GM12878 (cell line): ENCODE measurements around the gene ANKRD65. TPM values are rescaled to one million over a fixed set of nuclear protein-coding genes. Genes with fewer than 3 reads are reported as not detected.

Experiments used
- ATAC-seq: fragments of 200-7000 bp; cut with Tn5 transposase; 3 replicates; pipeline ENCODE4 v1.9.1; 2020; ENCODE audit warnings: mild to moderate bottlenecking, moderate library complexity
- BruUV-seq: library from RNA; stranded (reverse); fragments of 400-500 nt; replicated peaks from 2 replicates; lab custom pipeline; 2021; lab: Mats Ljungman, UMichigan
- CTCF ChIA-PET: fragments of 300-600 bp; sonication (Branson Sonifier 250); formaldehyde crosslinking; extraction: SDS; loops from one replicate; lab custom pipeline; 2021; ENCODE audit warnings: inconsistent platforms; lab: Yijun Ruan, JAX
- POLR2A ChIA-PET: fragments of 350-600 bp; formaldehyde crosslinking; extraction: SDS; loops from one replicate; lab custom pipeline; 2021; ENCODE audit warnings: inconsistent platforms; lab: Charles Lee
- RAD21 ChIA-PET: fragments of 300-600 bp; sonication (Branson Sonifier 250); formaldehyde crosslinking; loops from one replicate; lab custom pipeline; 2023; ENCODE audit warnings: antibody characterized with exemption; ENCODE audit not compliant: unreplicated experiment; lab: Charles Lee
- SMC1A ChIA-PET: fragments of 300-600 bp; sonication (Branson Sonifier 250); formaldehyde crosslinking; loops from one replicate; lab custom pipeline; 2023; ENCODE audit not compliant: unreplicated experiment, uncharacterized antibody; lab: Charles Lee
- DNase-seq: peaks from one replicate; pipeline ENCODE4 v3.0.0-alpha.2; 2011; ENCODE audit warnings: low read depth, low spot score
- FAIRE-seq: peaks from 3 replicates; lab custom pipeline; 2011; peaks lifted over from hg19 to GRCh38; lab: Jason Lieb, UNC
- H2AFZ ChIP-seq: 2 replicates; pipeline ENCODE4 v1.6.0; 2011; ENCODE audit warnings: low read depth, low read length, control low read depth; ENCODE audit not compliant: control insufficient read depth
- H3K27ac ChIP-seq: 2 replicates; pipeline ENCODE4 v1.5.1; 2011; ENCODE audit warnings: control low read depth; ENCODE audit not compliant: control insufficient read depth, insufficient read depth
- H3K27me3 ChIP-seq, 2 experiments: replicated peaks in 1 of 2; 2 replicates each; pipeline versions ENCODE4 v1.6.0 to v1.6.1; 2011; ENCODE audit warnings: low read length in 1 of 2; ENCODE audit not compliant: control insufficient read depth in 2 of 2, insufficient read depth in 2 of 2
- H3K36me3 ChIP-seq, 2 experiments: 2 replicates each; pipeline ENCODE4 v1.5.1; 2011; ENCODE audit warnings: low read length in 1 of 2; ENCODE audit not compliant: control insufficient read depth in 2 of 2, insufficient read depth in 2 of 2
- H3K4me1 ChIP-seq: 2 replicates; pipeline ENCODE4 v1.6.1; 2011; ENCODE audit warnings: mild to moderate bottlenecking, low read length, moderate library complexity, mixed read lengths; ENCODE audit not compliant: control insufficient read depth, insufficient read depth
- H3K4me2 ChIP-seq: 2 replicates; pipeline ENCODE4 v1.6.0; 2011; ENCODE audit warnings: control low read depth; ENCODE audit not compliant: control insufficient read depth, insufficient read depth
- H3K4me3 ChIP-seq: fragments of 200-600 bp; sonication (generic); 2 replicates; pipeline ENCODE4 v1.5.1; 2016
- H3K79me2 ChIP-seq: 2 replicates; pipeline ENCODE4 v1.6.0; 2011; ENCODE audit warnings: low read length; ENCODE audit not compliant: control insufficient read depth, insufficient read depth
- H3K9ac ChIP-seq: 2 replicates; pipeline ENCODE4 v1.8.0; 2011; ENCODE audit warnings: low read length, control low read depth, mixed read lengths; ENCODE audit not compliant: control insufficient read depth, insufficient read depth
- H3K9me3 ChIP-seq: replicated peaks from 3 replicates; pipeline ENCODE4 v1.5.1; 2011; ENCODE audit warnings: mild to moderate bottlenecking, low read length; ENCODE audit not compliant: control insufficient read depth, insufficient read depth
- H4K20me1 ChIP-seq: 2 replicates; pipeline ENCODE4 v1.6.0; 2011; ENCODE audit not compliant: control insufficient read depth, insufficient read depth
- BCLAF1 ChIP-seq: fragments of 450-650 bp; IDR thresholded peaks from 2 replicates; pipeline ENCODE4 v1.6.1; 2017; ENCODE audit warnings: antibody characterized with exemption, mild to moderate bottlenecking, moderate library complexity
- CHD4 ChIP-seq: fragments of 200-600 bp; sonication (generic); IDR thresholded peaks from 2 replicates; pipeline ENCODE4 v1.6.1; 2016; ENCODE audit warnings: mild to moderate bottlenecking
- DPF2 ChIP-seq: fragments of 450-650 bp; IDR thresholded peaks from 2 replicates; pipeline ENCODE4 v1.6.1; 2017; ENCODE audit warnings: mild to moderate bottlenecking
- FOXM1 ChIP-seq: IDR thresholded peaks from 2 replicates; pipeline ENCODE4 v1.6.1; 2012; ENCODE audit warnings: low read depth, mild to moderate bottlenecking, inconsistent platforms, low read length, moderate library complexity
- IKZF2 ChIP-seq, 2 experiments: fragments of 450-650 bp; IDR thresholded peaks; 2 replicates each; pipeline ENCODE4 v1.6.1; 2017; ENCODE audit warnings: mild to moderate bottlenecking in 2 of 2, moderate library complexity in 2 of 2
- KDM1A ChIP-seq: fragments of 200-600 bp; sonication (generic); IDR thresholded peaks from 2 replicates; pipeline ENCODE4 v1.6.1; 2016; ENCODE audit warnings: borderline replicate concordance
- RAD21 ChIP-seq: IDR thresholded peaks from 2 replicates; pipeline ENCODE4 v1.6.1; 2011; ENCODE audit warnings: mild to moderate bottlenecking, low read depth, low read length, moderate library complexity; ENCODE audit not compliant: insufficient read depth
- STAT3 ChIP-seq: IDR thresholded peaks from 2 replicates; pipeline ENCODE4 v1.6.1; 2011; ENCODE audit warnings: low read depth, low read length, improper control_type of control experiment
- TBL1XR1 ChIP-seq: IDR thresholded peaks from 2 replicates; pipeline ENCODE4 v1.6.1; 2012; ENCODE audit warnings: low read depth, low read length, improper control_type of control experiment
- WRNIP1 ChIP-seq: IDR thresholded peaks from 2 replicates; pipeline ENCODE4 v1.6.1; 2011; ENCODE audit warnings: low read depth, low read length, improper control_type of control experiment, borderline replicate concordance
- ZBTB11 ChIP-seq: fragments of 450-650 bp; formaldehyde crosslinking; IDR thresholded peaks from 2 replicates; pipeline ENCODE4 v1.5.0; 2022; ENCODE audit warnings: mild to moderate bottlenecking, missing genetic modification characterization
- ZBTB4 ChIP-seq: fragments of 450-650 bp; formaldehyde crosslinking; IDR thresholded peaks from 2 replicates; pipeline ENCODE4 v1.4.0; 2022; ENCODE audit warnings: mild to moderate bottlenecking, moderate library complexity
- WGBS: methylation state at CpG from one replicate; pipeline ENCODE4 v1.1.6; 2016; ENCODE audit warnings: low lambda C conversion rate; ENCODE audit not compliant: insufficient replicate concordance, insufficient coverage; ENCODE audit errors: missing lambda C conversion rate; 5-methylcytosine and 5-hydroxymethylcytosine counted together
- in situ Hi-C: fragments of 300-500 bp; cut with MboI; formaldehyde crosslinking; loops from 9 replicates; pipeline ENCODE4 v1.14.3; 2018; ENCODE audit warnings: mixed read lengths
- intact Hi-C: fragments of 100-400 bp; cut with micrococcal nuclease; formaldehyde crosslinking; loops from one replicate; pipeline ENCODE4 v1.14.2; 2022; ENCODE audit not compliant: unreplicated experiment
- polyA plus RNA-seq, 11 experiments: library from polyadenylated mRNA; depleted of rRNA in 4 of 11; unstranded in 6 of 11; stranded (reverse) in 5 of 11; fragments of >200 nt; fragmentation: Nextera tagmentation in 4 of 11; fragmentation: Illumina TruSeq in 1 of 11; extraction: Ambion mirVana in 4 of 11; extraction: Trizol in 1 of 11; gene quantifications; 1 replicate in 1 of 11; 2 replicates in 10 of 11; pipeline versions ENCODE4 v1.2.1 to v1.2.3, GENCODE V29; 2011 to 2016; ENCODE audit warnings: inconsistent platforms in 2 of 11, missing spikeins in 2 of 11, low read depth in 1 of 11
- total RNA-seq, 4 experiments: library from RNA; depleted of rRNA in 3 of 4; stranded (reverse); fragments of >200 nt in 3 of 4; fragmentation: Illumina TruSeq in 1 of 4; extraction: Trizol in 1 of 4; gene quantifications; 2 replicates each; pipeline versions ENCODE4 v1.2.1 to v1.2.3, GENCODE V29; 2013 to 2021

ANKRD65 gene
- total and polyA plus RNA-seq, 10 of the 15 experiments (the other 5 are each of a cell fraction or from before 2014, with no cell fraction given): 0.05 to 2.8 (median 0.37) TPM

- Histone ChIP-seq H3K36me3 (peaks cover 0 to 3% of the 10 kb centered on the region in 2 experiments; a peak in 2 of 4 replicates), H3K4me2 (peak within 1 kb of the TSS; percentile 95), H4K20me1 (no peaks in the 10 kb centered on the region), H3K4me1 (peaks cover 24% of the 10 kb centered on the region), H3K9ac (peak within 1 kb of the TSS; percentile 95), H3K79me2 (peaks cover 30% of the 10 kb centered on the region), H3K4me3 (peak within 1 kb of the TSS; percentile 94), H3K9me3 (no peaks in the 10 kb centered on the region), H2AFZ (peak within 1 kb of the TSS; percentile 67), H3K27me3 (no peaks in the 10 kb centered on the region), H3K27ac (peak within 1 kb of the TSS; percentile 86)
- FAIRE-seq: peak; percentile 100
- intact Hi-C loops: loop anchor here (2.0 to 10.0 kb wide), 2 partner anchors 66 to 130 kb away; partner anchors contain the start of gene PUSL1
- SMC1A ChIA-PET: interaction anchor here (0.6 to 1.5 kb wide), 6 partner anchors 31 to 131 kb away, joined by 3 to 5 read pairs (median 3); no protein-coding TSS in a partner anchor
- 1% methylated on average over 85 of the region's 85 CpGs for WGBS
- RAD21 ChIA-PET: interaction anchor here (1.2 to 1.4 kb wide), 5 partner anchors 24 to 131 kb away, joined by 3 to 6 read pairs (median 4); partner anchors contain the start of gene CCNL2
- no TSS peak for BruUV-seq
- POLR2A ChIA-PET: interaction anchor here (0.5 to 2.5 kb wide), 9 partner anchors 15 to 130 kb away, joined by 3 to 17 read pairs (median 3); partner anchors contain the start of gene CCNL2
- peak; percentile 94 for ATAC-seq
- in situ Hi-C loops: no loop called here
- CTCF ChIA-PET: interaction anchor here (0.8 to 1.8 kb wide), 10 partner anchors 23 to 144 kb away, joined by 3 to 5 read pairs (median 4); partner anchors contain the start of genes CCNL2 and MRPL20
- peak; percentile 98 for DNase-seq
- peak in 1 of 2 experiments; percentile 64; a peak in 2 of 4 replicates for TF ChIP-seq IKZF2 (IDR thresholded peaks at IDR 0.05)
- TF ChIP-seq ZBTB4 (CRISPR knock-in tag): no peak
- peak; percentile 81 for TF ChIP-seq DPF2
- TF ChIP-seq ZBTB11 (CRISPR knock-in tag): peak; percentile 99
- TF ChIP-seq WRNIP1: 0 out of 2 replicates have a peak, but pooled peaks have one; percentile 35
- no peak for TF ChIP-seq RAD21
- no peak for TF ChIP-seq CHD4
- TF ChIP-seq STAT3: no peak
- TF ChIP-seq BCLAF1: 0 out of 2 replicates have a peak, but pooled peaks have one; percentile 27
- no peak for TF ChIP-seq FOXM1
- no peak for TF ChIP-seq KDM1A
- TF ChIP-seq TBL1XR1: peak; percentile 32; the same call in 1 of the 2 replicates
Observed at GRCh38 chr1:1374929-1375662, 46.0 kb downstream of the ANKRD65 start, which contains the start of gene AURKAIP1. Gene AURKAIP1 (minus strand): TSS chr1:1375207. CDS start chr1:1374756, 451 bp downstream.
